Fibroblast of the aortic adventitia (primary cell): ENCODE data around the gene NFU1. TPM values are rescaled to one million over a fixed set of nuclear protein-coding genes. Genes with fewer than 3 reads are reported as not detected.
A peak's percentile ranks its signal among the peaks of the same experiment; 100 is the strongest.

ENCODE experiments used
- DNase-seq: peaks from one replicate; pipeline ENCODE4 v3.0.0-alpha.2; 2010; ENCODE audit warnings: low read depth
- H3K4me3 ChIP-seq: 2 replicates; pipeline ENCODE4 v1.5.1; 2011; ENCODE audit warnings: low read depth, mild to moderate bottlenecking, control low read depth, low read length, moderate library complexity
- CTCF ChIP-seq: IDR thresholded peaks from 2 replicates; pipeline ENCODE4 v1.5.1; 2011; ENCODE audit warnings: mild to moderate bottlenecking, low read length, control low read depth, inconsistent platforms; ENCODE audit not compliant: insufficient read depth
- total RNA-seq: library from RNA; depleted of rRNA; stranded (reverse); fragments of >200 nt; gene quantifications from 2 replicates; pipeline ENCODE4 v1.2.3, GENCODE V29; 2012; ENCODE audit warnings: low replicate concordance

The NFU1 gene
- total RNA-seq, 1 donor: 54.0 TPM

GRCh38 chr2:69464575-69464974 is 27.3 kb upstream of the NFU1 start:
- H3K4me3 ChIP-seq: no peak overlapping the region
- DNase-seq: peak; percentile 85
- peak; percentile 12 for TF ChIP-seq CTCF

GRCh38 chr2:69462780-69463179 is 25.5 kb upstream of the NFU1 start:
- H3K4me3 ChIP-seq: no peak overlapping the region
- DNase-seq: no peak
- TF ChIP-seq CTCF: no peak

- TF ChIP-seq CTCF: no peak
- H3K4me3 ChIP-seq: no peak overlapping the region
- no peak for DNase-seq
These were observed 24.2 kb upstream of the NFU1 start for GRCh38 chr2:69461404-69461803.

- no peak for TF ChIP-seq CTCF
- no peak overlapping the region for H3K4me3 ChIP-seq
- DNase-seq: no peak
These were observed 22.7 kb upstream of the NFU1 start for GRCh38 chr2:69459936-69460335.

GRCh38 chr2:69456950-69457445 is 19.8 kb upstream of the NFU1 start:
- H3K4me3 ChIP-seq: no peak overlapping the region
- no peak for TF ChIP-seq CTCF
- DNase-seq: no peak

- DNase-seq: no peak
- no peak overlapping the region for H3K4me3 ChIP-seq
- no peak for TF ChIP-seq CTCF
These were observed 18.9 kb upstream of the NFU1 start for GRCh38 chr2:69456154-69456553.

- no peak for DNase-seq
- H3K4me3 ChIP-seq: no peak overlapping the region
- TF ChIP-seq CTCF: no peak
These were observed 17.7 kb upstream of the NFU1 start for GRCh38 chr2:69454976-69455375.
